Measurements from ENCODE around the gene RXRB. TPM values are rescaled to one million over a fixed set of nuclear protein-coding genes. Genes with fewer than 3 reads are reported as not detected.

Gene RXRB
- total and polyA plus RNA-seq, 2 of the 13 experiments (the other 11 are each of a cell fraction or from before 2014, with no cell fraction given): 26.7 to 55.7 TPM

- peaks cover 9 to 52% of the 10 kb centered on the region in 2 experiments; a peak in 4 of 5 replicates for H3K27me3 ChIP-seq (ENCODE audit: control insufficient read depth in 1 of 2, insufficient read depth in 2 of 2, low read length in 2 of 2)
- DNase-seq (ENCODE audit: low spot score) (no peak), ATAC-seq (no peak), FAIRE-seq (no peak)
- no peaks in the 10 kb centered on the region for H3K36me3 ChIP-seq (replicated peaks in 1 of 2; ENCODE audit: control insufficient read depth in 1 of 2, insufficient read depth in 2 of 2, low read length in 2 of 2)
- ChIA-PET POLR2A (no interaction called here), CTCF (ENCODE audit: low intra/inter-chr PET ratio, low total read pairs) (no interaction called here)
- H3K79me2 ChIP-seq (ENCODE audit: insufficient read depth, low read length): no peaks in the 10 kb centered on the region
- H3K4me1 ChIP-seq (ENCODE audit: insufficient read depth, low read length): peaks cover 20% of the 10 kb centered on the region
- no peaks in the 10 kb centered on the region for H3K9me3 ChIP-seq (ENCODE audit: low read length)
- H2AFZ ChIP-seq (ENCODE audit: low read length): no peak overlapping the region
- TF ChIP-seq ZNF256 (CRISPR knock-in tag; conservative IDR thresholded peaks at IDR 0.05): no peak
- no peak for TF ChIP-seq ZNF691 (CRISPR knock-in tag; IDR thresholded peaks at IDR 0.05; ENCODE audit: borderline replicate concordance, low read depth)
- TF ChIP-seq, protein P1, sequence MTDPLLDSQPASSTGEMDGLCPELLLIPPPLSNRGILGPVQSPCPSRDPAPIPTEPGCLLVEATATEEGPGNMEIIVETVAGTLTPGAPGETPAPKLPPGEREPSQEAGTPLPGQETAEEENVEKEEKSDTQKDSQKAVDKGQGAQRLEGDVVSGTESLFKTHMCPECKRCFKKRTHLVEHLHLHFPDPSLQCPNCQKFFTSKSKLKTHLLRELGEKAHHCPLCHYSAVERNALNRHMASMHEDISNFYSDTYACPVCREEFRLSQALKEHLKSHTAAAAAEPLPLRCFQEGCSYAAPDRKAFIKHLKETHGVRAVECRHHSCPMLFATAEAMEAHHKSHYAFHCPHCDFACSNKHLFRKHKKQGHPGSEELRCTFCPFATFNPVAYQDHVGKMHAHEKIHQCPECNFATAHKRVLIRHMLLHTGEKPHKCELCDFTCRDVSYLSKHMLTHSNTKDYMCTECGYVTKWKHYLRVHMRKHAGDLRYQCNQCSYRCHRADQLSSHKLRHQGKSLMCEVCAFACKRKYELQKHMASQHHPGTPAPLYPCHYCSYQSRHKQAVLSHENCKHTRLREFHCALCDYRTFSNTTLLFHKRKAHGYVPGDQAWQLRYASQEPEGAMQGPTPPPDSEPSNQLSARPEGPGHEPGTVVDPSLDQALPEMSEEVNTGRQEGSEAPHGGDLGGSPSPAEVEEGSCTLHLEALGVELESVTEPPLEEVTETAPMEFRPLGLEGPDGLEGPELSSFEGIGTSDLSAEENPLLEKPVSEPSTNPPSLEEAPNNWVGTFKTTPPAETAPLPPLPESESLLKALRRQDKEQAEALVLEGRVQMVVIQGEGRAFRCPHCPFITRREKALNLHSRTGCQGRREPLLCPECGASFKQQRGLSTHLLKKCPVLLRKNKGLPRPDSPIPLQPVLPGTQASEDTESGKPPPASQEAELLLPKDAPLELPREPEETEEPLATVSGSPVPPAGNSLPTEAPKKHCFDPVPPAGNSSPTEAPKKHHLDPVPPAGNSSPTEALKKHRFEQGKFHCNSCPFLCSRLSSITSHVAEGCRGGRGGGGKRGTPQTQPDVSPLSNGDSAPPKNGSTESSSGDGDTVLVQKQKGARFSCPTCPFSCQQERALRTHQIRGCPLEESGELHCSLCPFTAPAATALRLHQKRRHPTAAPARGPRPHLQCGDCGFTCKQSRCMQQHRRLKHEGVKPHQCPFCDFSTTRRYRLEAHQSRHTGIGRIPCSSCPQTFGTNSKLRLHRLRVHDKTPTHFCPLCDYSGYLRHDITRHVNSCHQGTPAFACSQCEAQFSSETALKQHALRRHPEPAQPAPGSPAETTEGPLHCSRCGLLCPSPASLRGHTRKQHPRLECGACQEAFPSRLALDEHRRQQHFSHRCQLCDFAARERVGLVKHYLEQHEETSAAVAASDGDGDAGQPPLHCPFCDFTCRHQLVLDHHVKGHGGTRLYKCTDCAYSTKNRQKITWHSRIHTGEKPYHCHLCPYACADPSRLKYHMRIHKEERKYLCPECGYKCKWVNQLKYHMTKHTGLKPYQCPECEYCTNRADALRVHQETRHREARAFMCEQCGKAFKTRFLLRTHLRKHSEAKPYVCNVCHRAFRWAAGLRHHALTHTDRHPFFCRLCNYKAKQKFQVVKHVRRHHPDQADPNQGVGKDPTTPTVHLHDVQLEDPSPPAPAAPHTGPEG (CRISPR knock-in tag; IDR thresholded peaks at IDR 0.05): no peak
- TF ChIP-seq SKI (IDR thresholded peaks at IDR 0.05; ENCODE audit: partially characterized antibody): no peak
- no peak for TF ChIP-seq HNRNPK (IDR thresholded peaks at IDR 0.05; ENCODE audit: low read depth, low read length, poor library complexity, severe bottlenecking)
- no peak for TF ChIP-seq ZNF343 (CRISPR knock-in tag; IDR thresholded peaks at IDR 0.05)
- TF ChIP-seq PLRG1 (conservative IDR thresholded peaks at IDR 0.05): no peak
- no peak for TF ChIP-seq ZNF580 (CRISPR knock-in tag; IDR thresholded peaks at IDR 0.05; ENCODE audit: borderline replicate concordance, low read depth)
- no peak for TF ChIP-seq IKZF1 (IDR thresholded peaks at IDR 0.05)
- TF ChIP-seq ZNF773 (CRISPR knock-in tag; IDR thresholded peaks at IDR 0.05; ENCODE audit: borderline replicate concordance): no peak
- TF ChIP-seq CCAR2 (optimal IDR thresholded peaks at IDR 0.05; ENCODE audit: low read depth, low read length): no peak
- TF ChIP-seq KDM6A (CRISPR knock-in tag; IDR thresholded peaks at IDR 0.05; ENCODE audit: low read depth): no peak
- TF ChIP-seq ZNF768 (CRISPR knock-in tag; IDR thresholded peaks at IDR 0.05): no peak
- TF ChIP-seq, protein P2, sequence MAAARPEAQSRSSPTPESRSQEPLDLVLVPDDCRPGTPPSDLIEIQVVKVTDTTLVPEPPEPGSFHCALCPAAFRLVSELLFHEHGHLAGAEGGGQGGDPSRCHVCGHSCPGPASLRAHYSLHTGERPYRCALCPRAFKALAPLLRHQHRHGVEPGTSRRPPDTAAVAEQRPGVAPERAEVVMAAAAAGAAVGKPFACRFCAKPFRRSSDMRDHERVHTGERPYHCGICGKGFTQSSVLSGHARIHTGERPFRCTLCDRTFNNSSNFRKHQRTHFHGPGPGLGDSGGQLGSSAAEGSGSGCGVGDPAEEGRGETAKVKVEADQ (CRISPR knock-in tag; IDR thresholded peaks at IDR 0.05; ENCODE audit: borderline replicate concordance): no peak
- no peak for TF ChIP-seq GPN1 (CRISPR knock-in tag; IDR thresholded peaks at IDR 0.05; ENCODE audit: borderline replicate concordance)
- no peak for TF ChIP-seq ZNF747 (CRISPR knock-in tag; IDR thresholded peaks at IDR 0.05; ENCODE audit: borderline replicate concordance)
- TF ChIP-seq MLLT10 (CRISPR knock-in tag; IDR thresholded peaks at IDR 0.05): no peak
- TF ChIP-seq FOXP1 (IDR thresholded peaks at IDR 0.05): no peak
- no peak for TF ChIP-seq FOXP1 (CRISPR knock-in tag; IDR thresholded peaks at IDR 0.05)
- TF ChIP-seq REPIN1 (CRISPR knock-in tag; IDR thresholded peaks at IDR 0.05; ENCODE audit: borderline replicate concordance, low read depth): no peak
- no peak for TF ChIP-seq ZC3H13 (CRISPR knock-in tag; IDR thresholded peaks at IDR 0.05)
- no TSS peak for BruUV-seq (replicated peaks)
- intact Hi-C loops (cut with micrococcal nuclease; ENCODE audit: unreplicated experiment) (no loop called here), in situ Hi-C loops (cut with HindIII; ENCODE audit: extremely low pct_ligation_motif_present, low pct_unique_long_range_greater_than_20kb) (no loop called here)
- no peak overlapping the region for H3K27ac ChIP-seq (ENCODE audit: extremely low read length, insufficient read depth, low read length)
- H3K4me2 ChIP-seq (ENCODE audit: low read depth, low read length): no peak overlapping the region
- no peaks in the 10 kb centered on the region for H4K20me1 ChIP-seq (ENCODE audit: insufficient read depth, low read length)
- no peak overlapping the region for H3K4me3 ChIP-seq (replicated peaks in 1 of 3; ENCODE audit: insufficient read depth in 1 of 3, low read depth in 2 of 3, low read length in 3 of 3)
- no peak overlapping the region for H3K9ac ChIP-seq (ENCODE audit: insufficient read depth, low read depth, low read length)
- WGBS (ENCODE audit: low lambda C conversion rate): 20% methylated on average over 6 of the region's 6 CpGs
Observed at GRCh38 chr6:33217246-33217645, 16.8 kb upstream of the RXRB start.
